Measurements from ENCODE around the gene RANBP1.
A peak's percentile ranks its signal among the peaks of the same experiment; 100 is the strongest.

The RANBP1 gene

DNA sequence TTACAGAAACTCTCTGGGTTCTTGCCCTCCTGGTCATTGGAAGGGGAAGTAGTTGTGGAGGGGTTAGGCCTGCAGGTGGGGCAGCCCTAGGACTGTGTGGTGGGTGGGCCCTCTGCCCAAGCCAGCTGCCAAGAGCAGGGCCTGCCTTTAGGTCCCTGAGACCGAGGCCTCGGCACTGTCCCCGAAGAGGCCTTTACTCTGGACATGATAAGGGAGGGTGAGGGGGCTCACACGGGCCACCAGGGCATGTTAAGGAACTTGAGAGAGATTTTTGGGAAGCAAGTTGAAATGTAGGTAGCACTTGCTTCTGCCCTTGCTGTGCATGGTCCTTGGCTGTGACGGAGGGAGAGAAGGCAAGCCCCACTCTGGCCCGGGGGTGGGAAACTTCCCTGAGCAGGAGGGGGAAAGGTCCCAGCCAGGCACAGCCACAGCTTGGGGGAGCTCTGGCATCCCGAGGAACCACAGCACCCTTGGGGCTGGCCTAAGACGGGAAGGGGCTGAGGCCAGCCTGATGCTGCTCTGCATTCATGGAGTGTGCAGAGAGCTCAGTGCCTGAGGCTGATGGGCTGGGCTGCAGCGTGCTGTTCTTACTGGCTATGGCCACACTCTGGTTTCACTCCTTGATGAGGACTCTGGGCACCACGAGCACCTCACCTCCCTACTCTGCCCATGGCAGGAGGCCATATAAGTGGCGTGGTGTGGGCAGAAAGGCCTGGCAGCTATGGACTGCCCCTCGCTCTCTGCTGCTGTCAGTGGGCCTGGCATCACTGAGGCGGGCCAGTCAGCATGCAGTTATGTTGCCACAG lies 7.8 kb upstream of the RANBP1 start:
- no peaks in the 10 kb centered on the region for H3K9me3 ChIP-seq
- H3K27me3 ChIP-seq (ENCODE audit: low read depth), result no peaks in the 10 kb centered on the region
- no peak overlapping the region for H3K4me3 ChIP-seq
- DNase-seq (ENCODE audit: low spot score in 2 of 2), result no peak
- H3K4me1 ChIP-seq, result peaks cover 1% of the 10 kb centered on the region; the same call in 1 of the 2 replicates
- H3K36me3 ChIP-seq (replicated peaks), result peaks cover 96% of the 10 kb centered on the region
- in situ Hi-C loops (cut with MboI; ENCODE audit: low sequenced_read_pairs), result no loop called here

DNA sequence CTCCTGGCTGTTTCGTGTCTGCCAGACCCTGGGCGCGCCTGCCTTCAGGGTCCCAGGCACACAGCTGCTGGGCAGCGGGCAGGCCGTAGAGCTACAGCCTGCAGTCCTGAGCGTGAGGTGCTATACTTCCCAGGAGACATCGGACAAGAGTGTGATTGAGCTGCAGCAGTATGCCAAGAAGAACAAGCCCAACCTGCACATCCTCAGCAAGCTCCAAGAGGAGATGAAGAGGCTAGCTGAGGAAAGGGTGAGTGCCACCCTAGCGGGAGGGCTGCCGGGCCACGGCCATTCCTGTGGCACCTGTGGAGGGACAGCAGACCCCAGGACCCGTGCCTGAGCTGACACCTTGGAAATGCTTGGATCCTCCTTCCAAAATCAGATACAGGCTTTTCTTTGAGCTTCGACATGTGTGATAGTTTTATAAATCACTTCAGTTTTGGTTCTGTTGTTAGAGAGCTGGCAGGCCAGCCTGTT lies 7.1 kb upstream of the RANBP1 start:
- in situ Hi-C loops (cut with MboI; ENCODE audit: low sequenced_read_pairs), result no loop called here
- Histone ChIP-seq H3K4me1 (no peaks in the 10 kb centered on the region), H3K36me3 (replicated peaks) (peaks cover 96% of the 10 kb centered on the region), H3K27me3 (ENCODE audit: low read depth) (no peaks in the 10 kb centered on the region), H3K9me3 (no peaks in the 10 kb centered on the region), H3K4me3 (no peak overlapping the region)
- no peak for DNase-seq (ENCODE audit: low spot score in 2 of 2)

DNA sequence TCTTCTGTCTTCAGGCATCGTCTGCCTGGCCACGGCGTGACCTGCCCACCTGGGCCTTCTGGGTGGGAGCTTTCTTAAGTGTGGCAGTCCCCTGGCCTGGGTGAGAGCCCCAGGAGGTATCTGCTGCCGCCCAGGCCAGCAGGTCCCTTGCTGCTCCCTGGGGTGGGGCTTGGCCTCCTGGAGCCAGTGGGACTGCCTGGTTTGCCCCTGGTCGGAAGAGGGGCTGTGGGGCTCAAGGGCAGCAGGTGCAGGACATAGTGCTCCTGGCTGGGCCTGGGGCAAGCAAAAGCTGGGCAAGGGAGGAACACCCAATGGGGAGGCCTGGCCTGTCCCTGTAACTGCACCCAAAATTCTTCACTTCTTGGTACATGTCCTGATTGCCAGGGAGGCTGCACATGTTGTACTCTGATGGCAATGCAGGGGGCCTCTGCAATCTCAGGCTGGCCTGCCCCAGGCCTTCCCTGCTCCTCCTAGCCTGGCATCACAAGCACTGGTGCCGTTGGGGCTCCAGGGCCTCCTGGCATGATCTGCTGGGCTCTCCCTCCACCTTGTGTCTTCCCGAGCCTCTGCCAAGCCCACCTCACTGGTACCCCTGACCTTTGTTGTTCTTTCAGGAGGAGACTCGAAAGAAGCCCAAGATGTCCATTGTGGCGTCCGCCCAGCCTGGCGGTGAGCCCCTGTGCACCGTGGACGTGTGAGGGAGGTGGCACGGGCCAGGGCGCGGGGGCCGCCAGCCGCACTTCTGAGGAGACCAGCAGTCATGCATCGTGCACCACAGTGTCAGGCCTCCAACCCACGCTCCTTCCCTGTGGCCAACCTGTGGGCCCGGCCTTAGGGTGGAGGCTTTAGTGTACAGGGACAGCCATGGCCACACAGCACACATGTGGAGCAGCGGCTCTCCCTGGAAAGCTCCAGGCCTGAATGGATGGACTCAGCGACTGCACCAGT lies 6.2 kb upstream of the RANBP1 start:
- Histone ChIP-seq H3K36me3 (replicated peaks) (peaks cover 99% of the 10 kb centered on the region), H3K9me3 (no peaks in the 10 kb centered on the region), H3K4me1 (no peaks in the 10 kb centered on the region), H3K27me3 (ENCODE audit: low read depth) (no peaks in the 10 kb centered on the region), H3K4me3 (no peak overlapping the region)
- in situ Hi-C loops (cut with MboI; ENCODE audit: low sequenced_read_pairs), result no loop called here
- DNase-seq (ENCODE audit: low spot score in 2 of 2), result no peak

DNA sequence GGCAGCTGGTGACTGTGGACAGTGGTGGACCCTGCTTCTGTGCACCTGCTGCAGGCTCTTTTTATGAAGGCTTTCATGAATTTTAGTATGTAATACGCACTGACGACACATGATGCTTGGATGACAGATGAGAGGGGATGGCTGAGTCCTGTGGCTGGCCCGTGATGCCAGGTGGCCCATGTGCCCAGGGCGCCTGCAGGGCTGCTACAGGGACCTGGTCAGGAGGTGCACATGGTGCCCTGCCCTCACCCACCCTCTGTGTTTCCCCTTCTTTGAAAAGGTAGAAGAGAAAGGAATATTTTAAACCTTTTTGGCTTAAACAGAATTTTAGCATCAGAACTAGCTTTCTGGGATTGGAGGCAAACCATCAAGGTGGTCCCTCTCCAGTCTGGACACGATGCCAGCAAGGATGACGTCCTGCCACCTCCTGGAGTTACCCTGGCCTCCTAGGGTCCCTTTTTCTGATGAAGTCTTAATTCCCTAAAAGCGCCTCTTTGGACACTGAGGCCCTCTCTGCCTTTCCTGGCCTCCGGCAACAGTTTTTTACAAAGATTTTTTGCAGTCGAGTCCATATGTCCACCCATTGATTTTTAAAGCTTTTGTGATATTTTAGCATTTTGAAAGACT lies 5.4 kb upstream of the RANBP1 start:
- Histone ChIP-seq H3K4me1 (no peaks in the 10 kb centered on the region), H3K4me3 (no peak overlapping the region), H3K36me3 (replicated peaks) (peaks cover 98% of the 10 kb centered on the region), H3K9me3 (no peaks in the 10 kb centered on the region), H3K27me3 (ENCODE audit: low read depth) (no peaks in the 10 kb centered on the region)
- in situ Hi-C loops (cut with MboI; ENCODE audit: low sequenced_read_pairs), result no loop called here
- no peak for DNase-seq (ENCODE audit: low spot score in 2 of 2)

DNA sequence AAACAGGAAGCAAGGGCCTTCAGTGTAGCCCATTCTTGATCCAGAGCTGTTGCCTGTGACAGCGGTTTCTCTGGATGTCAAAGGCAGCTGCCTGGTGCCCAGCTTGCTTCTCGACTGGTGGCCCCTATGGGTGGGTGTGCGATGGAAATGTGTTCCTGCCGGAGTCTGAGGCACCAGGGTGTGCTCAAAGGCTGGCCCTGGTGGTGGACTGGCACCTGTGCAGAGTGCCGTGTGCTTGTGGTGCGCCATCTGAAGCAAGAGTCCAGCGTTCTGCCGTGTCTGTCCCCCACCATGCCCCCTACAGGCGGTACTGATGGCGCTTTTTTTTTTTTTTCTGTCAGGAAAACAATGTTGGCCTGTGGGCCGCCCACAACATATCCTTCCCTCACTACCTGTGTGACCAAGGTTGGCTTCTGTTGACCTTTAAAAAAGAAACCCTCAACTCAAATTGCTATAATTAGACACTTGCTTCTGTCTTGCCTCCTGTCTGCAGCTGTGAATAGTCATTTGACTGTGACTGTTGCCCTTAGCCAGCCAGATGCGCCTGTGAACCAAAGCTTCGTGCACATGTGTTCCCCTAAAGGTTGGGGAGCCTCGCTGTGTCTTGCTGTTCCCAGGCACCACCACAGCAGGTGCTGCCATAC lies 4.7 kb upstream of the RANBP1 start:
- DNase-seq (ENCODE audit: low spot score in 2 of 2), result peak; percentile 40 to 66
- Histone ChIP-seq H3K9me3 (no peaks in the 10 kb centered on the region), H3K4me3 (no peak overlapping the region), H3K4me1 (no peaks in the 10 kb centered on the region), H3K27me3 (ENCODE audit: low read depth) (no peaks in the 10 kb centered on the region), H3K36me3 (replicated peaks) (peaks cover 96% of the 10 kb centered on the region)
- in situ Hi-C loops (cut with MboI; ENCODE audit: low sequenced_read_pairs), result no loop called here

DNA sequence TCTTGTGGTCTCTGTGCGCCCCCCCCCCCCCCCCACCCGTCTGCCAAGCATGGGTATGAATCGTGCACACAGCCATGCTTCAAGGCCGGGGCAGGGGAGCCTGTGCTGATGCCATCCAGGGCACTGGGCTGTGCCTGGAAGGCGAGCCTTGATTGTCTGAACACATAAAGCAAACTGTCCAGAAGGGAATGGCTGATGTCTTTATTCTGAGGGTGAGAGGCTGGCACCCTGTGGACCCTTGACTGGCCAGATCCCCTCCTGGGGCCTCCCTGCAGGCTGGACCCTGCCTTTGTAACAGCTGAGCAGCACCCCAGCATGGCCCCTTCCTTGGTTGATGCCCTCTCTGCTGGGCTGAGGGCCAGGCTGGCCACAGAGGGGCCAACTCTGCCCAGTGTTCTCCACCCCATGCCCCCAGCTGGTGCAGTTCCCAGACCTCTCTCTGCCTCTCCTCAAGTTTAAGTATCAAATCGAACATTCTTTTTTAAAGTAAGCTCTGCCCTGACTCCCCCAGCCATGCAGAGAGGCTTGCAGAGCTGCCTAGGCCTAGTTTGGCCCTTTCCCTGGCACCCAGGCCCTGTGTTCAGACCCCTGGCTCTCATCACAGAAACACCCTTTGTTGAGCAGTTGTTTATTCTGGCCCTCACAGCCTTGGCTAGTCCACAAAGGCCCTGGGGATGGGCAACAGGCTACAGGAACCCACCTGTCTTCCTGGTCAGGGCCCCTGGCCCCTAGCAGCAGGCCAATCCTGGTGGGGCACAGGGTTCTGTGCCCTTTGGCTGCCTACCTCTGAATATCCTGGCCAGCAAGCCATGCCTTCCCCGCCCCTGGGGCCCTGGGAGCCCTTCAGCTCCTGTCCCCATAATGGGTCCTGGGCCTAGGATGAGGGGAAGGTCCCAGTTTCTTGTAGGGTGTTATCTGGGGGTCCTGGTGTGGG lies 3.9 kb upstream of the RANBP1 start:
- peaks cover 91% of the 10 kb centered on the region for H3K36me3 ChIP-seq (replicated peaks)
- no peak overlapping the region for H3K4me3 ChIP-seq
- no peaks in the 10 kb centered on the region for H3K4me1 ChIP-seq
- in situ Hi-C loops (cut with MboI; ENCODE audit: low sequenced_read_pairs), result no loop called here
- H3K27me3 ChIP-seq (ENCODE audit: low read depth), result no peaks in the 10 kb centered on the region
- DNase-seq (ENCODE audit: low spot score in 2 of 2), result no peak
- no peaks in the 10 kb centered on the region for H3K9me3 ChIP-seq

DNA sequence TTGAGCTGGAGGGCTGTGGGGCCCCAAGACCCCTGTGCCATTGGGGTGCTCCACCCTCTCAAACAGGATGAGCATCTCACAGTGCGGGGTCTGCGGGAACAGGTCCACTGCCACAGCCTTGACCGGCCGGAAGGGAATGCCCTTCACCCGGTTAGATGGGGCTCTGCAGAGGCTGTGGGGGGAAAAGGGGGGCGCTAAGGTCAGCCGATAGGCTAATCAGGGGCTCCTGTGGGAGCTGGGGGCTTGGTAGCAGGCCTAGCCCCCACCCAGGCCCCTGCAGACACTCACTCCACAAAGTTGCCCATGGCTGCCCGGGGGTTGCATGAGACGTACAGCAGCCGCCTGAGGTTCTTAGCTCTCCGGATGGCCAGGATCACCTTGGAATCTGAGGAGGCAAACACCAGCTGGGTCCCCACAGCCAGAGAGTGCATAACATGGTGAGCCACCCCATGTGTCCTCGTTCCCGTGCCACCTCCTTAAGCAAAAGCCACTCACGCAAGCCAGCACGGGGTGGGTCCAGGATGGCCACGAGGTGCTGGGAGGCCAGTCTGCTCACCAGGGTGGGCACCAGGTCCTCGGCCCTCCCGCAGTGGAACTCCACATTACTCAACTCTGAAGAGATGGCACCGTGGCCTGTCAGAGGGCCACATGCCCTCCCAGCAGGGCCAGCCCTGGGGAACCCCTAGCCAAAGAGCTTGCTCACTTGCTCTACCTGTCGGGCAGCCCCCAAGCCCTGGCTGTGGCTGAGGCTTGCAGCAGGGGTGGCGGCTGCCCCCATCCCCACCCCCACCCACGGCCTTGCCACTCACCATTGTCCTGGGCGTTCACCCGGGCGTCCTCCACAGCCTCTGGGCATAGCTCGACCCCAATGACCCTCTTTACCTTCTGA lies 3.0 kb upstream of the RANBP1 start:
- DNase-seq (ENCODE audit: low spot score in 2 of 2), result no peak
- H3K4me1 ChIP-seq, result no peaks in the 10 kb centered on the region
- H3K36me3 ChIP-seq (replicated peaks), result peaks cover 83% of the 10 kb centered on the region
- in situ Hi-C loops (cut with MboI; ENCODE audit: low sequenced_read_pairs), result no loop called here
- H3K27me3 ChIP-seq (ENCODE audit: low read depth), result no peaks in the 10 kb centered on the region
- H3K9me3 ChIP-seq, result no peaks in the 10 kb centered on the region
- H3K4me3 ChIP-seq, result no peak overlapping the region

DNA sequence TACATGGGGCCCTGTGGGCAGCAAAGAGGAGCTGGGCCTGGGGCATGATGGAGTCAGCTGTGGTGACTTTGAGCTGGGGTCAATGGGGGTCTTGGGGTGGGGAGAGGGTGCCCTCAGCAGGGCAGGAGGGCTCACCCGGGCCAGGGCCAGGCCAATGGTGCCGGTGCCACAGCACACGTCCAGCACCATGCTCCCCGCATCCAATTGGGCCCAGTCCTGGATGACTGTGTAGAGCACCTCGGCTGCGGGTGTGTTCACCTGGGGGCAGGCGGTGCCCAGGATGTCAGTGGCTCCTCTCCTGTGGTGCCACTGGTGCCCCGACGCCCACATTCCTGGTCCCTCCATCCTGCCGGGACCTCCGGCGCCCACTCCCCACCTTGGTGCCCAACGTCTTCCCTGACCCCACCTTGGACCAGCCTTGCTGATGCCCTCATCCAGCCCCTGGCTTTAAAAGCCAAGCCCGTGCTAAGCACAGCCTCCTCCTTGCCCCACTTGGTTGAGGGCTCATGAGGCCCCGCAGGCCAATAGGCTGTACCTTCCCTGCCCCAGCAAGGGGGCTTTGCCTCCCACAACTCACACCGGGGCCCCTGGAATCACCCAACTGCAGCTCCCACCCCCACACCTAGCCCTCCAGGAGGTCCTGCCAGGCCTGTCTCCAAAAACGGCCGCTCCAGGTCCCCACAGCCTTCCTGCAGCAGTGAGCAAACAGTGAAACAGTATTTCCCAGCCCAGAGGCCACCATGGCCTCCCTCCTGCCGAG lies 2.2 kb upstream of the RANBP1 start:
- in situ Hi-C loops (cut with MboI; ENCODE audit: low sequenced_read_pairs), result no loop called here
- H3K27me3 ChIP-seq (ENCODE audit: low read depth), result no peaks in the 10 kb centered on the region

DNA sequence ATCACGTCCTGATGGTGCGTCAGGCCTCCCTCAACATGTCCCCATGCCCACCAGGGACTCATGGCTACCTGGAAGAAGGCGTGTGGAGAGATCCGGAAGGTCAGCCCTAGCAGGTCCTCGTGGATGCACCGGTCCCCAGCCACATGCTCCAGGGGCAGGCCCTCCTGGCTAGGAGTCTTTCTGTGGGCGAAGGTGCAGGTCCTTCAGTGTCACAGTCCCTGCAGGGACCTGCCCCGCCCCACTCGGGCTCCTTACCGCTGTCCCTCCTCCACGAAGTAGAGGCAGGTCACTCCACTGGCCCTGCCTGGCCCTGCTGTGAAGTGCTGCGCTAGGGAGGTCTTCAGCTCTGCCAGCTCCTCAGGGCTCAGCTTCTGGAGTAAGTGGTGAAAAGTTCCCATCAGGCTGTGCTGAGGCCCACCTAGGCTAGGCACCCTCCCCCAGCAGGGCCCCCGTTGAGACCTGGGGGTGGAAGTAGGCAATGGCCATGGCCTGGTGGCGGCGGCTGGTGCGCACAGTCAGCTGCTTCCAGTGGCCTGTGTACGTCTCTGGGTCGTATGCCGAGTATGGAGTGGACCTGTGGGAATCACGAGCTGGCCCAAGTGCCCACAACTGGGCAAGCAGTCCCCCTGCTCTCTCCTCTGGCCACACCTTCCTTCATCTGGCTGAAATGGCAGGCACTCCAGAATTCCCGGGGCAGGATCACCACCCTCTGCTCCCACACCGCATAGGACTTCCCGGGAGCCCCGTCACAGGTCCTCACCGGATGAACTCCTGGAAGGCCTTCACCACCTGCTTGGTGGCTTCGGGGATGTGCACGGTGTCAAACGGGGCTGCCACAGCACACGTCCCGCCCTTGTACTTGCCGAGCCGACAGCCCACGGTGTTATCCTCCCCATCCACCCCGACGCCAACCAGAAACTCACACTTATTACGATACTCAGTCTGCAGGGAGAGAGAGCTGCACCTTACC lies 1.1 kb upstream of the RANBP1 start:
- Histone ChIP-seq H3K4me1 (peaks cover 9% of the 10 kb centered on the region), H3K9me3 (no peaks in the 10 kb centered on the region), H3K27me3 (ENCODE audit: low read depth) (no peaks in the 10 kb centered on the region), H3K4me3 (no peak overlapping the region), H3K36me3 (replicated peaks) (peaks cover 83% of the 10 kb centered on the region)
- in situ Hi-C loops (cut with MboI; ENCODE audit: low sequenced_read_pairs), result no loop called here
- DNase-seq (ENCODE audit: low spot score in 2 of 2), result no peak

More for the DNA sequence above, 2.2 kb upstream of the RANBP1 start:
- no peak for DNase-seq (ENCODE audit: low spot score in 2 of 2)
- Histone ChIP-seq H3K36me3 (replicated peaks) (peaks cover 83% of the 10 kb centered on the region), H3K4me3 (no peak overlapping the region), H3K4me1 (peaks cover 3% of the 10 kb centered on the region), H3K9me3 (no peaks in the 10 kb centered on the region)

DNA sequence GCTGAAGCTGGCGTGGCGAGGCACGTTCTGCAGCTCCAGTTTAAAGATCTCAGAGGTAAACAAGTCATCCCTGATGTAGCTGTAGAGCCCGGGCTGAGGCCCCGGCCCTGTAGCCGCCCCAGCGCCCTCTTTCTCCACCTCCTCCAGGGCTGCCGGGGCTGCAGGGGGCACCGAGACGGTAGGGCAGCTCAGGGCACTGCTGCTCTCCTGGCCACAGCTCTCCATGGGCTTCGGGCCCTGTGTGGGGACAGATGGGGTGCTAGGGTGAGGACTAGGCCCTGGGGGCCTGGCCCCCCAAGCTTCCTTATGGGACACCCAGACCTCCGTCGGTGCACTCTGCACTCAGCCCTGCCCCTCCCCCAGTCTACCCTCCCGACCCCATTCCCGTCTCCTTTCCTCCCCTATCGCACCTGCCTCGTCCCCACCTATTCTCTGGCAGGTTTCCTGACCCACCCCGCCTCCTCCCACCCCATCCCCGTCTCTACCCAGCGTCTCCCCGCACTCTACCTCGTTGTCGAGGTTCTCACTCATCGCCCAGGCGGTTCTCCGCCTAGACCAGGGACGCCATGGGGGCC lies 559 bp downstream of the RANBP1 start:
- H3K27me3 ChIP-seq (ENCODE audit: low read depth), result no peaks in the 10 kb centered on the region
- peak in 1 of 2 experiments; percentile 44 for DNase-seq (ENCODE audit: low spot score in 2 of 2)
- peak overlapping the region; percentile 84 for H3K4me3 ChIP-seq
- peaks cover 9% of the 10 kb centered on the region for H3K4me1 ChIP-seq
- in situ Hi-C loops (cut with MboI; ENCODE audit: low sequenced_read_pairs), result no loop called here
- no peaks in the 10 kb centered on the region for H3K9me3 ChIP-seq
- H3K36me3 ChIP-seq (replicated peaks), result peaks cover 83% of the 10 kb centered on the region
